ENCODE data around the gene THADA. TPM values are rescaled to one million over a fixed set of nuclear protein-coding genes. Genes with fewer than 3 reads are reported as not detected.
"Not testable (repeated sequence)": the region's sequence is repeated elsewhere in the genome, so short reads cannot be mapped to it uniquely, and the experiment has no call there.

The THADA gene
- total RNA-seq, 1 experiment from 2014 or later = 23.7 TPM

DNA sequence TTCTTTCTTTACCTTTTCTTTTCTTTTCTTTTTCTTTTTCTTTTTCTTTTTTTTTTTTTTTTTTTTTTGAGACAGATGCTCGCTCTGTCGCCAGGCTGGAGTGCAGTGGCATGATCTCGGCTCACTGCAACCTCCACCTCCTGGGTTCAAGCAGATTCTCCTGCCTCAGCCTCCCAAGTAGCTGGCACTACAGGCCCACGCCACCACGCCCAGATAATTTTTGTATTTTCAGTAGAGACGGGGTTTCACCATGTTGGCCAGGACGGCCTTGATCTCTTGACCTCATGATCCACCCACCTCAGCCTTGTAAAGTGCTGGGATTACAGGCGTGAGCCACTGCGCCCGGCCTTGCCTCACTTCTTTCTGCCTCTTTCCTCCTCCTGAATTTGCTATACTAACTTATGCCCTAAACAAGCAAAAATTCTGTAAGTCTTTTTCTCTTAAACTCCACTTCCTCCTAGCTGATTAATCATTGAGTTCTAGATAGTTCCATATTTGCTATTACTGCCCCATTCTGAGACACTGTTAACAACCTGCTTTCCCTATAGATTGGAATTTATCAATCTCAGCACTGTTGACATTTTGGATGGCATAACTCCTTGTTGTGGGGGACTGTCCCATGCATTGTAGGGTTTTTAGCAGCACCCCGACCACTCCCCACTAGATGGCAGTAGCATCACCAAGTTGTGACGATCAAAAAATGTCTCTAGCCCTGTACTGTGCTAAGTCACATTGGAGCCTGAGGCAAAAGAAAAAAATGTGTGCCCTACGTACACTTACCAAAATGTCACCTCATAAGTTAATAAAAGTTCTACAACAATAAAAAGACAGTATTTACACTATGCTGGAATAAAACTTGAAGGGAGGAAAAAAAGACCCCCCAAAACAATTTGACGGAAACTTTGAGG lies 16.4 kb upstream of the THADA start:
- DNase-seq = peak; percentile 55
- Histone ChIP-seq H3K36me3 (replicated peaks; ENCODE audit: control insufficient read depth, insufficient read depth, low read length) (no peaks in the 10 kb centered on the region), H3K4me3 (ENCODE audit: insufficient read depth, low read depth, low read length) (no peak overlapping the region), H3K27me3 (ENCODE audit: control insufficient read depth, insufficient read depth, low read length) (no peaks in the 10 kb centered on the region)

GRCh38 chr2:43610361-43610760 lies 14.5 kb upstream of the THADA start:
- no peak for DNase-seq
- Histone ChIP-seq H3K36me3 (replicated peaks; ENCODE audit: control insufficient read depth, insufficient read depth, low read length) (no peaks in the 10 kb centered on the region), H3K27me3 (ENCODE audit: control insufficient read depth, insufficient read depth, low read length) (no peaks in the 10 kb centered on the region), H3K4me3 (ENCODE audit: insufficient read depth, low read depth, low read length) (no peak overlapping the region)

GRCh38 chr2:43609290-43609918 lies 13.6 kb upstream of the THADA start:
- DNase-seq = peak; percentile 30
- H3K27me3 ChIP-seq (ENCODE audit: control insufficient read depth, insufficient read depth, low read length) = no peaks in the 10 kb centered on the region
- H3K36me3 ChIP-seq (replicated peaks; ENCODE audit: control insufficient read depth, insufficient read depth, low read length) = no peaks in the 10 kb centered on the region
- H3K4me3 ChIP-seq (ENCODE audit: insufficient read depth, low read depth, low read length) = no peak overlapping the region

- no peaks in the 10 kb centered on the region for H3K27me3 ChIP-seq (ENCODE audit: control insufficient read depth, insufficient read depth, low read length)
- DNase-seq = no peak
- no peak overlapping the region for H3K4me3 ChIP-seq (ENCODE audit: insufficient read depth, low read depth, low read length)
- H3K36me3 ChIP-seq (replicated peaks; ENCODE audit: control insufficient read depth, insufficient read depth, low read length) = no peaks in the 10 kb centered on the region
Measured at GRCh38 chr2:43605851-43606250, 10.0 kb upstream of the THADA start.

DNA sequence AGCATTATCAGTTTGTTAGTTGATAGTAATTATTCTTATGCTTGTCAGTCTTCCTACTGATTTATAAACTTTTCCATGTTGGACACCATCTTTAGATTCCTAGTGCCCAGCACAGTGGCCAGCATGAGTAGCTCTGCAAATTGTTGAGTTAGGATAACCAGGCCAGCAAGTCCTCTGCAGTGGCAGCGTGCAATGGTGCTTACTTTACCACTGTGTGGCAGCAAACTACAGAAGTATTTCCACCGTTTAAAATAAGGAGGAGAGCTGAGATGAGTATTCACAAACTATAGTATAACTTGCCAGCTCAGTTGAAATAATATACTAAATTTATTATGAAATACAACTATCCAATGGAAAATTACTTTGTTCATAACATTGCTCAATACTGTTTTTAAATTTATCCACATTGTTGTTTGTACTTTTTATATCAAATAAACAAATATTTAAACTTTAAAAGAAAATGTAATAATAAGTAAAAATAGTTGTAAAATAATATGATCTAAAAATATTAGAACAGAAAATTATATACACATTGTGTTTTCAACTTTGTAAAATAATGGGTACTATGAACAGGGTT lies 9.3 kb upstream of the THADA start:
- Histone ChIP-seq H3K27me3 (ENCODE audit: control insufficient read depth, insufficient read depth, low read length) (no peaks in the 10 kb centered on the region), H3K4me3 (ENCODE audit: insufficient read depth, low read depth, low read length) (no peak overlapping the region), H3K36me3 (replicated peaks; ENCODE audit: control insufficient read depth, insufficient read depth, low read length) (no peaks in the 10 kb centered on the region)
- DNase-seq = peak; percentile 28

DNA sequence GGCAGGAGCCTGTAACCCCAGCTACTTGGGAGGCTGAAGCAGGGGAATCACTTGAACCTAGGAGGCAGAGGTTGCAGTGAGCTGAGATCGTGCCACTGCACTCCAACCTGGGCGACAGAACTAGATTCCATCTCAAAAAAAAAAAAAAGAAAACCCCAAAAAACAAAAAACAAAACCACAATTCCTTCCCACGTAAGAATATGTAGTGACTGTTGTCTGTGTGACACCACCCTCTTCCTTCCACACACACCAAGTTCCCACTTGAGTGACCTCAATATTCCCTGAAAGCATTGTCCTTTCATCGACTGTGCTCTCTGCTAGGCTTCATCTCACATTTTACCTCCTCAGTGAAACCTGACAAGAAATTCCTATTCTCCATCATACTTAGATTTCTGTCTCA lies 8.8 kb upstream of the THADA start:
- H3K27me3 ChIP-seq (ENCODE audit: control insufficient read depth, insufficient read depth, low read length) = no peaks in the 10 kb centered on the region
- no peak for DNase-seq
- H3K4me3 ChIP-seq (ENCODE audit: insufficient read depth, low read depth, low read length) = no peak overlapping the region
- H3K36me3 ChIP-seq (replicated peaks; ENCODE audit: control insufficient read depth, insufficient read depth, low read length) = no peaks in the 10 kb centered on the region

- H3K27me3 ChIP-seq (ENCODE audit: control insufficient read depth, insufficient read depth, low read length); H3K4me3 ChIP-seq (ENCODE audit: insufficient read depth, low read depth, low read length); H3K36me3 ChIP-seq (replicated peaks; ENCODE audit: control insufficient read depth, insufficient read depth, low read length); DNase-seq: not testable (repeated sequence)
Measured at GRCh38 chr2:43600596-43600995, 4.8 kb upstream of the THADA start.

DNA sequence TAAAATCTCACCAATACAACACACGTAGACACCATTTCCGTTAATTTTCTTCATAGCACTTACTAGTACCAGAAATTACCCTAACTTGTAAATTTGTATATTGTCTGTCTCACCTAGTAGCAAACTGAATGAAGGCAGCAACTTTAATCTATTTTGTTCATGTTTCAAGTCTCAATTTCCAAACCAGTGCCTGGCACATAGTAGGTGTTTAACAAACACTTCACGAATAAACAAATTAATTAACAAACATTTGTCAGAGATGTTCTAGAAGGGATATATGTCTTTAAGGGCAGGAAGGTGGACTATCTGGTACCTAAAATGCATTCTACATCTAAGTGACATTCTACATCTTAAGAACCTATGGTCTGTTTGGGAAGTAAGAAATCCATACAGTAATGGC lies 963 bp downstream of the THADA start:
- peaks cover 1% of the 10 kb centered on the region; the same call in 1 of the 2 replicates for H3K36me3 ChIP-seq (replicated peaks; ENCODE audit: control insufficient read depth, insufficient read depth, low read length)
- no peaks in the 10 kb centered on the region for H3K27me3 ChIP-seq (ENCODE audit: control insufficient read depth, insufficient read depth, low read length)
- DNase-seq = no peak
- peak overlapping the region; percentile 74 for H3K4me3 ChIP-seq (ENCODE audit: insufficient read depth, low read depth, low read length)

GRCh38 chr2:43593254-43593653 lies 2.6 kb downstream of the THADA start:
- no peak for DNase-seq
- Histone ChIP-seq H3K36me3 (replicated peaks; ENCODE audit: control insufficient read depth, insufficient read depth, low read length) (peaks cover 1% of the 10 kb centered on the region; the same call in 1 of the 2 replicates), H3K27me3 (ENCODE audit: control insufficient read depth, insufficient read depth, low read length) (no peaks in the 10 kb centered on the region), H3K4me3 (ENCODE audit: insufficient read depth, low read depth, low read length) (no peak overlapping the region)

DNA sequence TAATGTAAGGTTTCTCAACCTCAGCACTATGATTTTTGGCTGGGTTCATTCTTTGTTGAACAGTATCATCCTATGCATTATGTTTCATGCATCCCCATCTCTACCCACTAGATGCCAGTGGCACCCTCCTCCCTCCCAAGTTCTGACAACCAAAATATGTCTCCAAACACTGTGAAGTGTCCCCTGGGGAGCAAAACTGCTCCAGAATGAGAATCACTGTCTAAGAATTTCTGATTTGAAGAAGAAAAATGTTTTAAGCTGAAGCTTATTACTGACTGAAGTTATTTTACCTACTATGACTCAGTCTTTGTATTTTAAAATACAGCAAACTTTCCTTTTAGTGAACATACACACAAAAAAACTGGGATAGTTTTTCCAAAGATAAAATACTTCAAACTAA lies 3.4 kb downstream of the THADA start:
- DNase-seq = no peak
- H3K36me3 ChIP-seq (replicated peaks; ENCODE audit: control insufficient read depth, insufficient read depth, low read length) = peaks cover 1% of the 10 kb centered on the region; the same call in 1 of the 2 replicates
- no peaks in the 10 kb centered on the region for H3K27me3 ChIP-seq (ENCODE audit: control insufficient read depth, insufficient read depth, low read length)
- H3K4me3 ChIP-seq (ENCODE audit: insufficient read depth, low read depth, low read length) = no peak overlapping the region

DNA sequence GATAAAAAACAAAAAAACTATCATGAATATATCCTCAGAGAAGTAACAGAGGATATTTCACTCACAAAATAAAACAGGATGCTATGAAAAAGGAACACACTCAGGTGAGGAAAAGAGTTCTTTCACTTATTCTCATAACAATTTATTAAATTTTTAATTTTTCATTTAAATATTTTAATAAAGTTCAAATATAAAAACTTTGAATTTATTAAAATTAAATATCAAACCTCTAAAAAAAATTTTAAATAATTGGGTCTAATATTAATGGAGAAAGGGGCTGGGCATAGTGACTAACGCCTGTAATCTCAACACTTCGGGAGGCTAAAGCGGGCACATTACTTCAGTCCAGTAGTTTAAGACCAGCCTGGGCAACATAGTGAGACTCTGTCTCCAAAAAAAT lies 10.1 kb downstream of the THADA start:
- H3K4me3 ChIP-seq (ENCODE audit: insufficient read depth, low read depth, low read length) = no peak overlapping the region
- no peak for DNase-seq
- no peaks in the 10 kb centered on the region for H3K27me3 ChIP-seq (ENCODE audit: control insufficient read depth, insufficient read depth, low read length)
- peaks cover 2% of the 10 kb centered on the region for H3K36me3 ChIP-seq (replicated peaks; ENCODE audit: control insufficient read depth, insufficient read depth, low read length)

- no peak for DNase-seq
- no peaks in the 10 kb centered on the region for H3K27me3 ChIP-seq (ENCODE audit: control insufficient read depth, insufficient read depth, low read length)
- peaks cover 8% of the 10 kb centered on the region for H3K36me3 ChIP-seq (replicated peaks; ENCODE audit: control insufficient read depth, insufficient read depth, low read length)
- no peak overlapping the region for H3K4me3 ChIP-seq (ENCODE audit: insufficient read depth, low read depth, low read length)
Measured at GRCh38 chr2:43579275-43579981, 16.4 kb downstream of the THADA start.

- peak; percentile 26 for DNase-seq
- Histone ChIP-seq H3K4me3 (ENCODE audit: insufficient read depth, low read depth, low read length) (no peak overlapping the region), H3K27me3 (ENCODE audit: control insufficient read depth, insufficient read depth, low read length) (no peaks in the 10 kb centered on the region), H3K36me3 (replicated peaks; ENCODE audit: control insufficient read depth, insufficient read depth, low read length) (peaks cover 8% of the 10 kb centered on the region)
Measured at GRCh38 chr2:43576981-43577892, 18.6 kb downstream of the THADA start.

GRCh38 chr2:43572244-43572643 lies 23.6 kb downstream of the THADA start:
- no peaks in the 10 kb centered on the region for H3K27me3 ChIP-seq (ENCODE audit: control insufficient read depth, insufficient read depth, low read length)
- DNase-seq = no peak
- no peak overlapping the region for H3K4me3 ChIP-seq (ENCODE audit: insufficient read depth, low read depth, low read length)
- peaks cover 13% of the 10 kb centered on the region for H3K36me3 ChIP-seq (replicated peaks; ENCODE audit: control insufficient read depth, insufficient read depth, low read length)

Measured in H7 (cell line).